Measurements from ENCODE around the gene PHAX. TPM values are rescaled to one million over a fixed set of nuclear protein-coding genes. Genes with fewer than 3 reads are reported as not detected.

The PHAX gene, protein sequence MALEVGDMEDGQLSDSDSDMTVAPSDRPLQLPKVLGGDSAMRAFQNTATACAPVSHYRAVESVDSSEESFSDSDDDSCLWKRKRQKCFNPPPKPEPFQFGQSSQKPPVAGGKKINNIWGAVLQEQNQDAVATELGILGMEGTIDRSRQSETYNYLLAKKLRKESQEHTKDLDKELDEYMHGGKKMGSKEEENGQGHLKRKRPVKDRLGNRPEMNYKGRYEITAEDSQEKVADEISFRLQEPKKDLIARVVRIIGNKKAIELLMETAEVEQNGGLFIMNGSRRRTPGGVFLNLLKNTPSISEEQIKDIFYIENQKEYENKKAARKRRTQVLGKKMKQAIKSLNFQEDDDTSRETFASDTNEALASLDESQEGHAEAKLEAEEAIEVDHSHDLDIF
- 28.2 and 45.0 TPM in 2 replicates for total RNA-seq

GRCh38 chr5:126600631-126601511 lies at the start of gene PHAX:
Gene PHAX, plus strand, starts transcription at chr5:126600947. Its CDS starts 16 bp downstream, at chr5:126600963.

GRCh38 chr5:126594748-126595485 lies 5.8 kb upstream of the PHAX start, which contains the start of gene ALDH7A1:
Gene ALDH7A1, minus strand, starts transcription at chr5:126595219. Its CDS starts 21 bp downstream, at chr5:126595198.

Other genes starting within 250 kb of the PHAX start
- 15.6 and 21.8 TPM in 2 replicates for gene GRAMD2B, start 177.5 kb upstream of the PHAX start, total RNA-seq
- gene ALDH7A1, start 5.7 kb upstream of the PHAX start, total RNA-seq, result 47.7 and 50.3 TPM in 2 replicates
- 24.2 and 67.4 TPM in 2 replicates for gene LMNB1, start 176.2 kb downstream of the PHAX start, total RNA-seq